Ascending aorta (tissue), 2 donors: ENCODE measurements around the gene TRIM74. TPM values are rescaled to one million over a fixed set of nuclear protein-coding genes. Genes with fewer than 3 reads are reported as not detected.
"Not testable (repeated sequence)": the region's sequence is repeated elsewhere in the genome, so short reads cannot be mapped to it uniquely, and the experiment has no call there.

Source experiments
- DNase-seq, 2 donors: peaks; one replicate each; pipeline ENCODE4 v3.0.0-alpha.2; 2019; ENCODE audit warnings: low spot score in 2 of 2
- H3K27ac ChIP-seq, 2 donors: fragments of 200-600 bp; sonication (generic); one replicate each; pipeline ENCODE4 v1.5.1; 2016 to 2017; ENCODE audit warnings: mild to moderate bottlenecking in 1 of 2
- H3K27me3 ChIP-seq: fragments of 200-600 bp; sonication (generic); one replicate; pipeline ENCODE4 v1.5.1; 2017
- H3K36me3 ChIP-seq, 2 donors: fragments of 200-600 bp; sonication (generic); one replicate each; pipeline ENCODE4 v1.5.1; 2016
- H3K4me1 ChIP-seq, 2 donors: fragments of 200-600 bp; sonication (generic); one replicate each; pipeline ENCODE4 v1.5.1; 2016 to 2017; ENCODE audit warnings: mild to moderate bottlenecking in 1 of 2
- H3K4me3 ChIP-seq, 2 donors: fragments of 200-600 bp; sonication (generic); one replicate each; pipeline ENCODE4 v1.5.1; 2016 to 2017; ENCODE audit warnings: mild to moderate bottlenecking in 1 of 2
- H3K9me3 ChIP-seq, 2 donors: fragments of 200-600 bp; sonication (generic); one replicate each; pipeline ENCODE4 v1.5.1; 2016
- intact Hi-C: fragments of 100-400 bp; cut with DNase I; formaldehyde crosslinking; loops from one replicate; pipeline ENCODE4 v1.15.1; 2023
- total RNA-seq: library from RNA; depleted of rRNA; stranded (reverse); fragments of >200 nt; gene quantifications from one replicate; pipeline ENCODE4 v1.1.0, GENCODE V29; 2016

Gene TRIM74
- total RNA-seq, 1 donor from 2014 or later, result not detected

DNA sequence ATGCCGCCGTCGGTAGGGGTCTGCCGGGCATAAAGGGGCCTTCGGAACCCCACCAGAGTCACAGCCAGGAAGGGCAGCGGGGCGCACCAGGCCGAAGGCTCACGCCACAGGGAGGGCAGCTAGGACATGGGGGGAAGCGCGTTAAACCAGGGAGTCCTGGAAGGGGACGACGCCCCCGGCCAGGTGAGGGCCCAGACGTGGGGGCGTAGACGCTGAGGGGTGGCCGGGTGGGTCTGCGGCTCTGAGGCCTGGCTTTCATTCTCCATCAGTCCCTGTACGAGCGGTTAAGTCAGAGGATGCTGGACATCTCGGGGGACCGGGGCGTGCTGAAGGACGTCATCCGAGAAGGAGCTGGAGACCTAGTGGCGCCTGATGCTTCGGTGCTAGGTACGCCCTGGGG, 422 bp upstream of the TRIM74 start:
- H3K27me3 ChIP-seq, H3K4me3 ChIP-seq, H3K27ac ChIP-seq, H3K4me1 ChIP-seq, H3K36me3 ChIP-seq, H3K9me3 ChIP-seq, intact Hi-C loops, DNase-seq: not testable (repeated sequence)

GRCh38 chr7:72966892-72967291, 2.4 kb downstream of the TRIM74 start:
- H3K36me3 ChIP-seq, H3K4me3 ChIP-seq, H3K4me1 ChIP-seq, DNase-seq, H3K9me3 ChIP-seq, H3K27ac ChIP-seq, intact Hi-C loops, H3K27me3 ChIP-seq: not testable (repeated sequence)

GRCh38 chr7:72965186-72965975, 3.9 kb downstream of the TRIM74 start:
- H3K9me3 ChIP-seq, H3K36me3 ChIP-seq, intact Hi-C loops, H3K4me3 ChIP-seq, DNase-seq, H3K4me1 ChIP-seq, H3K27ac ChIP-seq, H3K27me3 ChIP-seq: not testable (repeated sequence)

- DNase-seq, H3K4me3 ChIP-seq, H3K27me3 ChIP-seq, intact Hi-C loops, H3K27ac ChIP-seq, H3K9me3 ChIP-seq, H3K36me3 ChIP-seq, H3K4me1 ChIP-seq: not testable (repeated sequence)
Measured at GRCh38 chr7:72963056-72963455, 6.2 kb downstream of the TRIM74 start.

GRCh38 chr7:72961346-72961650, 8.0 kb downstream of the TRIM74 start:
- intact Hi-C loops, result not testable (repeated sequence)

DNA sequence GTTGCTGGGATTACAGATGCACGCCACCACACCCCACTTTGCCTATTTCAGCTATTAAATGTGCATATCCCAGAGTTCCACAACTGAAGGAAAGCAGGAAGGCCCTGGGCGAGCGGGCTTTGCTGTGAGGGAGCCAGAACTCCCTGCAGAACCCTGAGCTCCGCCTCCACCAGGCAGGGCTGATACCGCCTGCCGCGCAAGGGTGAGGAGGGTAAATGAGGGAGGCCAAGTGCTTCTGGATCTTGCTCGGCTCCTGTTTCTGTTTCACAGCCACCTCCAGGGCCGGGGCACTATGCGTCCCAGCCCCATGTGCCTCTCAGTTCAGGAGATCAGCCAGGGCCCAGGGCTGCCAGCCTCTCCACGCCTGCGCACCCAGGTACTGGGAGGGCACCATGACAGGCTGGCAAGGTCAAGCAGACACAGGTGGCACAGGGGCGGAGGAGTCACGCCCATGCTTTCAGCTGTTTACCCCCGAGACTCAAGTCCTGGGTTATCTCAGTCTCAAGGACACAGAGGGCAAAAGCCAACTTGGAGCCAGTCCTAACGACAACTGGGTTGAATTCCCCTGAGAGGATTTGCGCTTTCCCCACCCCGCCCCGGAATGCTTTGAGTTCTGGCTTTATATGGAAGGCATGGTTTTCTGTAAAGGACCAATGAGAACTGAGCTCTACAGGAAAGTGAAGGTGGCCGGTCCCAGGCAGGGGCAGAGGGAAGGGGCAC, 8.5 kb downstream of the TRIM74 start:
- DNase-seq, H3K9me3 ChIP-seq, H3K4me3 ChIP-seq, intact Hi-C loops, H3K36me3 ChIP-seq, H3K4me1 ChIP-seq, H3K27me3 ChIP-seq, H3K27ac ChIP-seq: not testable (repeated sequence)

More at GRCh38 chr7:72961346-72961650, 8.0 kb downstream of the TRIM74 start:
- not testable (repeated sequence) for H3K9me3 ChIP-seq, H3K4me3 ChIP-seq, H3K4me1 ChIP-seq, DNase-seq, H3K36me3 ChIP-seq, H3K27ac ChIP-seq, H3K27me3 ChIP-seq

GRCh38 chr7:72960029-72960428, 9.2 kb downstream of the TRIM74 start:
- H3K4me3 ChIP-seq, H3K4me1 ChIP-seq, intact Hi-C loops, H3K9me3 ChIP-seq, DNase-seq, H3K27ac ChIP-seq, H3K27me3 ChIP-seq, H3K36me3 ChIP-seq: not testable (repeated sequence)

- H3K36me3 ChIP-seq, H3K4me1 ChIP-seq, H3K27ac ChIP-seq, H3K27me3 ChIP-seq, H3K9me3 ChIP-seq, intact Hi-C loops, DNase-seq: not testable (repeated sequence)
- H3K4me3 ChIP-seq, result peak overlapping the region in 1 of 2 donors; percentile 60
Measured at GRCh38 chr7:72954563-72955198, 14.6 kb downstream of the TRIM74 start.

GRCh38 chr7:72953901-72954562, 15.2 kb downstream of the TRIM74 start:
- H3K4me3 ChIP-seq, result peak overlapping the region in 1 of 2 donors; percentile 60
- intact Hi-C loops, H3K27me3 ChIP-seq, H3K4me1 ChIP-seq, H3K36me3 ChIP-seq, H3K9me3 ChIP-seq, DNase-seq, H3K27ac ChIP-seq: not testable (repeated sequence)

DNA sequence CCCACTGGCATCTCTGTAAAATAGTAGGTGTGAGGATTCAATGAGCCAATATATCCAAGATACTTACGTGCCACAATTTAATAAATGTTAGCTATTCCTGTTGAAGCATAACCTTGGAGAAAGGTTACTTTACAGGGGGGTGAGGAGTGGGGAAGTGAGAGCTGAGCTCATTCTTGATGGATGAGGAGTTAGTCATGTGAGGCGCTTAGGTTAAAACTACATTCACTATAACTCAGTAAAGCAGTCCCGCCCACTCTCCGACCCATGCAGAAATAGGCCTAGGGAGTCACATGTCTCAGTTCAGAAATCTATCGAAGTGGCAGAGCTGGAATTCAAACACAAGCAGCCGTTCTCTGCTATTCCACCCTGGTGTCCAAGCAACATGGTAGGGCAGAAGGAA, 18.8 kb downstream of the TRIM74 start:
- H3K36me3 ChIP-seq, result peaks cover 14 to 16% of the 10 kb centered on the region in 2 donors
- H3K27me3 ChIP-seq, H3K4me1 ChIP-seq, DNase-seq, H3K4me3 ChIP-seq, H3K9me3 ChIP-seq, intact Hi-C loops, H3K27ac ChIP-seq: not testable (repeated sequence)

DNA sequence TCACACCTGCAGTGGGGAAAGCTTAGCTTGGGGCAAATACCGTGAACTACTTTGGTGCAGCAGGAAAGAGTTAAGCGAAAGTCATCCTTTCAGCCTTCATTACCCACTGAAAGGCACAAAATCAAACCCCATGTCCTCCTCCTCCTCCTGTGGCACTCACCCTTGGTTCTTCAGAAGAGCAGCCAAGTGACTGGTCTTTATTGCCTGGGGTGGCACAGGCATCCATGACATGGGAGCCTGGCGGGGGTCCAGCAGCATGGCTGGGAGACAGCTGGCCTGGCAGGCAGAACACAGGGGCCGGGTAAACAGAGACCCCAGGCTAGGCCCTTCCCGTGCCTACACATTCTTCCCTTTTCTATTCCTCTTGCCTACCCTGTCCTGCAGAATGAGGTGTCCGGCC, 19.6 kb downstream of the TRIM74 start:
- H3K4me1 ChIP-seq, DNase-seq, H3K27ac ChIP-seq, H3K4me3 ChIP-seq, H3K9me3 ChIP-seq, H3K27me3 ChIP-seq, intact Hi-C loops: not testable (repeated sequence)
- H3K36me3 ChIP-seq, result peaks cover 15 to 16% of the 10 kb centered on the region in 2 donors

- DNase-seq, H3K4me1 ChIP-seq, H3K27me3 ChIP-seq, intact Hi-C loops, H3K27ac ChIP-seq, H3K9me3 ChIP-seq, H3K4me3 ChIP-seq: not testable (repeated sequence)
- H3K36me3 ChIP-seq, result peaks cover 15 to 16% of the 10 kb centered on the region in 2 donors
Measured at GRCh38 chr7:72949276-72949675, 20.0 kb downstream of the TRIM74 start.

GRCh38 chr7:72948714-72949113, 20.6 kb downstream of the TRIM74 start:
- H3K9me3 ChIP-seq, DNase-seq, intact Hi-C loops, H3K27me3 ChIP-seq, H3K4me1 ChIP-seq, H3K4me3 ChIP-seq, H3K27ac ChIP-seq: not testable (repeated sequence)
- peaks cover 15 to 17% of the 10 kb centered on the region in 2 donors for H3K36me3 ChIP-seq
